ENCODE data around the gene KIAA1958.

DNA sequence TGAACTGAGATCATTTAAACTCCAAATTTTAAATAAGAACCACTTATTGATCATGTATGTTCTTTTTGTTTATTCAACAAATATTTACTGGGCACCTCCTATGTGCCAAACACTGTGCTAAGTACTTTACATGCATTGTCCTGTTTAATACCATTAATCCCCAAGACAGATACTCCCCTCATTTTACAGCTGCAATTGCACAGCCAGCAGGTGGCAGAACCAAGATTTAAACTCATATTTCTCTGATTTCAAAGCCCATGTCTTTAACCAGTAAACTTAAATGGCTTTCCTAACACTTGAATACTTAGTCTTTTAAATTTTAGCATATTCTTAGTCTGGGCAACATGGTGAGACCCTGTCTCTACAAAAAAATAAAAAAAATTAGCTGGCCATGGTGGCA lies 43.4 kb upstream of the KIAA1958 start:
- TF ChIP-seq, protein P1, sequence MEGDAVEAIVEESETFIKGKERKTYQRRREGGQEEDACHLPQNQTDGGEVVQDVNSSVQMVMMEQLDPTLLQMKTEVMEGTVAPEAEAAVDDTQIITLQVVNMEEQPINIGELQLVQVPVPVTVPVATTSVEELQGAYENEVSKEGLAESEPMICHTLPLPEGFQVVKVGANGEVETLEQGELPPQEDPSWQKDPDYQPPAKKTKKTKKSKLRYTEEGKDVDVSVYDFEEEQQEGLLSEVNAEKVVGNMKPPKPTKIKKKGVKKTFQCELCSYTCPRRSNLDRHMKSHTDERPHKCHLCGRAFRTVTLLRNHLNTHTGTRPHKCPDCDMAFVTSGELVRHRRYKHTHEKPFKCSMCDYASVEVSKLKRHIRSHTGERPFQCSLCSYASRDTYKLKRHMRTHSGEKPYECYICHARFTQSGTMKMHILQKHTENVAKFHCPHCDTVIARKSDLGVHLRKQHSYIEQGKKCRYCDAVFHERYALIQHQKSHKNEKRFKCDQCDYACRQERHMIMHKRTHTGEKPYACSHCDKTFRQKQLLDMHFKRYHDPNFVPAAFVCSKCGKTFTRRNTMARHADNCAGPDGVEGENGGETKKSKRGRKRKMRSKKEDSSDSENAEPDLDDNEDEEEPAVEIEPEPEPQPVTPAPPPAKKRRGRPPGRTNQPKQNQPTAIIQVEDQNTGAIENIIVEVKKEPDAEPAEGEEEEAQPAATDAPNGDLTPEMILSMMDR (IDR thresholded peaks at IDR 0.05), result no peak
- no peak for TF ChIP-seq POLR2A (IDR thresholded peaks at IDR 0.05)

All from lower leg skin (tissue), 3 donors.